ENCODE results near the gene TRIOBP.

The TRIOBP gene

DNA sequence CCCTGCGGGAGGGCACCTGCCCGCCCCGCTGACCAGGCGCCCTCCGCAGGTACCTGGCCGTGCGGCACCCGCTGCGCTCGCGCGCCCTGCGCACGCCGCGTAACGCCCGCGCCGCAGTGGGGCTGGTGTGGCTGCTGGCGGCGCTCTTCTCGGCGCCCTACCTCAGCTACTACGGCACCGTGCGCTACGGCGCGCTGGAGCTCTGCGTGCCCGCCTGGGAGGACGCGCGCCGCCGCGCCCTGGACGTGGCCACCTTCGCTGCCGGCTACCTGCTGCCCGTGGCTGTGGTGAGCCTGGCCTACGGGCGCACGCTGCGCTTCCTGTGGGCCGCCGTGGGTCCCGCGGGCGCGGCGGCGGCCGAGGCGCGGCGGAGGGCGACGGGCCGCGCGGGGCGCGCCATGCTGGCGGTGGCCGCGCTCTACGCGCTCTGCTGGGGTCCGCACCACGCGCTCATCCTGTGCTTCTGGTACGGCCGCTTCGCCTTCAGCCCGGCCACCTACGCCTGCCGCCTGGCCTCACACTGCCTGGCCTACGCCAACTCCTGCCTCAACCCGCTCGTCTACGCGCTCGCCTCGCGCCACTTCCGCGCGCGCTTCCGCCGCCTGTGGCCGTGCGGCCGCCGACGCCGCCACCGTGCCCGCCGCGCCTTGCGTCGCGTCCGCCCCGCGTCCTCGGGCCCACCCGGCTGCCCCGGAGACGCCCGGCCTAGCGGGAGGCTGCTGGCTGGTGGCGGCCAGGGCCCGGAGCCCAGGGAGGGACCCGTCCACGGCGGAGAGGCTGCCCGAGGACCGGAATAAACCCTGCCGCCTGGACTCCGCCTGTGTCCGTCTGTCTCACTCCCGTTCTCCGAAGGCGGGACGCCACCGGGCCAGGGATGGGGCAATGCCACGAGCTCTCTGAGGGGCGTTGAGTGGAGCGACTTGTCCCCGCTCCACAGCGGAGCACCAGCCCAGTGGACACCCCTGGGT, 128.1 kb downstream of the TRIOBP start:
- no peak for DNase-seq (ENCODE audit: low read depth in 3 of 3)

All from stimulated activated CD4-positive, alpha-beta T cell treated with anti-CD3 and anti-CD28 coated beads, TNF-alpha, amount 100 ng/mL, for 48 hours (primary cell).